Hindlimb muscle (tissue), 1 donor: Measurements from ENCODE around the gene TMEM151B. TPM values are rescaled to one million over a fixed set of nuclear protein-coding genes. Genes with fewer than 3 reads are reported as not detected.
"Not testable (repeated sequence)": the region's sequence is repeated elsewhere in the genome, so short reads cannot be mapped to it uniquely, and the experiment has no call there.

Source experiments
- DNase-seq: peaks from one replicate; pipeline ENCODE4 v3.0.0-alpha.2; 2013
- polyA plus RNA-seq: library from polyadenylated mRNA; unstranded; fragments of 120-200 nt; gene quantifications from one replicate; pipeline ENCODE4 v1.2.1, GENCODE V29; 2013; ENCODE audit not compliant: insufficient read length

Gene TMEM151B
- polyA plus RNA-seq: 0.37 TPM

GRCh38 chr6:44269921-44270525, at the start of gene TMEM151B:
Gene TMEM151B (plus strand): TSS chr6:44270450. CDS start chr6:44270743, 293 bp downstream.
- no peak for DNase-seq

GRCh38 chr6:44220913-44221290, 49.3 kb upstream of the TMEM151B start:
- no peak for DNase-seq

DNA sequence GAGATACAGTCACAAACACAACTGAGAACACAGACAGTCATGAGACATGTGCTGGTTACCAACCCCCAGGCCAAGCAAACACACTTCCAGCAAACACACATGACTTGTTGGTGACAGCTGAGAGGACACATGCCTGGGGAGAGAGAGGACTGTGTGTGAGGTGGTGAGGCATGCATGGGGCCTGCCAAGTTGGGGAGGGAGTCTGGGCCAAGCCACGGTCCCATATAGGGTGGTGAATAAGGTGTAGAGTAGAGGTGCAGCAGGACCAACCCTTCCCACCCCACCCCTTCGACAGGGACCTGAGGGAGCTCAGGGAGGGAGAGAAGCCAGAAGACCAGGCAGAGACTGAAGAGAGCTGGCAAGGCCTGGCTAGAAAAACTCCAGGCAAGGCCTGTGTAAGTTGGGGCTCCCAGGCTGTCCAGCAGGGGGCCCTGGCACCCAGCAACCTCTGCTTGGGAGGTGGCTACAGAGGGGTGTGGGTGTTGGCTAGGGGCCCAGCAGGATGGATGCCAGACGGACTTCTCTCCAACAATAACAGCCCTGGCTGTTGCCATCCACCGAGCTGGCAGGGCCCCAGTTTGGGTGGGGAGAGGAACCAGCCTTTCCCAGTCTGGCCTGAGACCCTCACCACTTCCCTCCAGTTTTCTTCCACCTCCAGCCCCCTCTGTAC, 48.8 kb upstream of the TMEM151B start:
- DNase-seq: peak; percentile 70

DNA sequence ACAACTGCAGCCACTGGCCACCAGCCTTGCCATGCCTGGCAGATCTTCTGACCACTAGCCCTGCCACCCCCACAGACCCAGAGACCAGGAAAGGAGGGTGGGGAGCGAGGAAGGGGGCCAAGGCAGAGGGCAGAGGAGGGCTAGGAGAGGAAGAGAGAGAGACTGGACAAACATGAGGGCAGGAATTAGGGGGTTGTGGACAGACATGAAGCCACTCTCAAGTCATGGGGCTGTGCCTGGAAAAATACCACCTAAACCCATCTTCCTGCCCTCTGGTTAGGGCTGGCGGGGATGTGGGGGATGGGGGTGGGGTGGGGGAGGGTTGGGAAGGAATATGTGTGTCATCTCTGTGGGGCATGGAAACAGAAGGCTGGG, 48.3 kb upstream of the TMEM151B start:
- DNase-seq: no peak

- DNase-seq: no peak
Observed at GRCh38 chr6:44222486-44223318, 47.5 kb upstream of the TMEM151B start.

DNA sequence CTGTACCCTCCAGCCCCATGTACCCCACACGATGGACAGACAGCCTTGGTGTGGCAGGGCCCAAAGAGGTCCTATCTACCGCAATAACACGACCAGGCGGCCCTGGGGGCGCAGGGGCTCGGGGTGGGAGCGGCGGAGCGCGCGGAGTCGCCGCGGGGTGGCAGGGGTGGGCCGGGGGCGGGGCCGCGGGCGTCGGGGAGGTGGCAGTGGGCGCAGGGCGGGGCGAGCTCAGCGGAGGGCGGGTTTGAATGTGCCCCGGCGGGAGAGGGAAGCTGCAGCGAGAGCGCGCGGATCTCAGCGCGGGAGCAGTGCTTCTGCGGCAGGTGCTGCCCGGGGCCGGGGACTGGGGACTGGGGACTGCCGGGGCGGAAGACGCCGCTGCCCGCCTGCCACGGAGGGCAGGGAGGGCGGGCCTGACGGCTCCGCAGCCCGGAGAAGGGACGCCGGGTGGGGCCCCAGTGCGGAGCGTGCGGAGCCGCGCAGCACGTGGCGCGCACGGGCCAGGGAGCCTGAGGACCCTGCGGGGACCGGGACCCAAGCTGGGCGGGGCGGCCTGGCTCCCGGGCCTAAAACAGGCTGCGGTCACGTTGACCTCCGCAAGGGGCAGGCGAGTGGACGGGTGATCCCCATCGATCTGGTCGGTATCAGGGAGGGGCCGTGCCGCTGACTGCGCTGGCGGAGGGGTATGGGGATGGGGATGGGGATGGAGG, 46.8 kb upstream of the TMEM151B start, which contains the start of gene SLC29A1:
TSS of gene SLC29A1 (plus strand) at position 277 of the 710 bp plus-strand sequence. CDS start 3,719 bp downstream, outside the sequence.
- peak; percentile 72 for DNase-seq

GRCh38 chr6:44224029-44224964, 46.0 kb upstream of the TMEM151B start:
- DNase-seq: no peak

DNA sequence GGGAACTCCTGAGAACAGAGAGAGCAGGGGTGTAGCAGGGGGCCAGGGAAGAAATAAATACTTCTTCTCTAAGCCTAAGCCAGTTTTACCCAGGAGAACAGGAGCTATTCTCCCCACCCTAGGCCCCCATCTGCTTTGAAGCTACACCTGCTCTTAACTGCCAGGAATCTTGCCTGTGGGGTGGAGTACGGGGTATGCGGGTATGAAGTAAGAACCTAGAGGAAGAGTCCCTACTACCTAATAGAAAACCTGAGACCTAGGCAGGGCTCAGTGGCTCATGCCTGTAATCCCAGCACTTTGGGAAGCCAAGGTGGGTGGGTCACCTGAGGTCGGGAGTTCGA, 45.3 kb upstream of the TMEM151B start:
- DNase-seq: no peak

DNA sequence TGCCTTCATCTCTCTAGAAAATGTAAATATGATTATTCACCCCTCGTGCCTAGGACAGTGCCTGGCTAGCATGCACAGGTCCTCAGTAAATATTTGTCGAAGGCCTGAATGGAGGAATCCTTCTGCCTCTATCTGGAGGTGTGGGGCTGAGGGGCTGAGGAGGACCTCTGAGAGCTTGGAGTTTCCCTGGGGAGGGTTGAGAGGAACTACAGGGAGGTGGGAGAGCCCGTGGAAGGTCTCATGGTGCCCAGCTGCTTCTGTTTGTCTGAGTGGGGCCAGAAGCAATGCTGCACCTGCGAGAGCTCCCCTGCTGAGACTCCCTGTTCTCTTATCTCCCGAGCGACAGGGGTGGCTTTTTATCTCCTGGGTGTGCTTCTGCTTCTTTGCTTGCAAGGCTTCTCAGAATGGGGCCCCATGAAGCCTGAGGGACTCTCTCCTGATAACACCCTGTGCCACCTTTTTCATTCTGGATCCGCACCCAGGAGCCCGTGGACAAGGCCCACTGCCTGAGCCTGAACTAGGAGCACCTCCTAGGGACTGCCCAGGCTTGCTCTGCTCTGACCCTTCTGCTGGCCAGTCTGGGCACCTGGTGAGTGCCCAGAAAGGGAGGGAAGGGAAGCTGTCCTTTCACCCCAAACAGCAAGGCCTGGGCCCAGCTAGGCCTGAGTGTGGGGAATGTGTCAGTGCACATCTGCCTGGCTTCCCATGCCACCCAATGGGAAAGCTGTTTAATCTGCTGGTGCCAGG, 44.5 kb upstream of the TMEM151B start:
- no peak for DNase-seq

DNA sequence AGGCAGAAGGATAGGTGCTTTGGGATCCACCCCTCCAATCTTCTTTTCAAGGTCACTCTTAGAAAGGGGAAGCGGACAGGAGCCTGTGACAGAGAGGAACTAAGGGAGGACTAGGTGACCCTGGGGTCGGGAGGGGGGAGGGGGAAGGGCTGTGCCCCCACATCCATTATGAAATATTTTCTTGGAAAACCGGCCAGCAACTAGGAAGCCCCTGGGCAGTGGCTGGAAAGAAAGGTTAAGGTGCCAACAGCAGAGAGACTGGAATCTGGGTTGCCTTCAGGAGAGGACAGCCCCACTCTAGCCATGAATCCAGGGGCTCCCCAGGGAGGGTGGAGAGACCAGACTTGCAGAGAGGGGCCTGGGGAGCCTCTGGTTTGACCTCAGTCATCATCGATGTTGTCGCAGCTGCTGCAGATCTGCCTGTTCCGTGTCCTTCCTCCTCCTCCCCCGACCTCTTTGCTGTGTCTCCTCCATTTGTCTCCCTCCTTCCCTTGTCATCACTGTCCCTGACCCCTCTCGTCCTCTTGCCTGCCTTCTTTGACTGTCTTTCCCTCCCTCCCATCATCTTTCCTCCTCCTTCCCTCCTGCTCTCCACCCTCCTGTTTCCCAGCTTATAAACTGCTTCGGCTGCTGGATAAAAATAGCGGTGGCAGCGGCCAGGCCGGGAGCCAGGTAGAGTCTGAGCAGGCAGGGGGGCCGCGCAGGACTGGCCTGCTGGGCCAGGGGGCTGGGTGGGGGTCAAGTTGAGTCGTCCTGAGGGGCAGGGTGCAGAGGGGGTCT, 43.7 kb upstream of the TMEM151B start:
- no peak for DNase-seq

- no peak for DNase-seq
Observed at GRCh38 chr6:44227148-44227793, 43.0 kb upstream of the TMEM151B start.

- no peak for DNase-seq
Observed at GRCh38 chr6:44228031-44228430, 42.2 kb upstream of the TMEM151B start.

DNA sequence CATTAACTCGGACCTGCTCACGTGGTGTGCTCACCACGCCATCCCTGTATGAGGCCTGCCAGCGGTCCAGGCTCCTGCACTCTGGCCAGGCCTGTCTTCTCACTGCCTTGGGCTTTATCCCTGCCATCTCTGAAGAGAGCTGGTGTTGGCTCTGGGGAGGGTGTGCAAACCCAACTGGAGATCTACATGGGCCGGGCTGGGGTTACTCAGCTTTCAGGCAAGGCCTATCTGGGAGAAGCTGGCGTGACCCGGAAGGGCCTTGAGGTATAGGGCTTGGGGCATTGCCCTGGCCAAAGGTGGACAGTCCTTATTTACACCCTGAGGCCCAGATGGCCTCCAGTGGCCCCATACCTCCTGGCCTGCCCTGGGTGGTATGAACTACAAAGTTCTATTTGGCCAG, 41.8 kb upstream of the TMEM151B start:
- DNase-seq: no peak

DNA sequence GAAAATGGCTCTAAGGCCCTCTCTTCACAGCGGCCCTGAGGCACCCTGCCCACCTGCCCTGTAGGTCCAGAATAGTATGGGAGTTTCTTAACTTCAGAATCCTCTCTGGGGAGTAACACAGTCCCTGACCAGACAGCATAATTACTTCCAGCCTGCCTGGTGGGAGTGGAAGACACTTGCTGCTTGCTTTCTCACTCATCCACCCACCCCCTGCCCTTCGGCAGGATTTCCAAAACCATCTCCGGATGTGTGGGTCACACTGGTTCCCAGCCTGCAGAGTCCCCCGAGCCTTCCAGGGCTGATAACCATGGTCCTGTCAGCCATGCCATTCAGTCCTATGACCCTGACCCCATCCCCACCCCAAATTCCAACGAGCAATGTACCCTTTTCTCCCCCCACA, 41.4 kb upstream of the TMEM151B start:
- no peak for DNase-seq

DNA sequence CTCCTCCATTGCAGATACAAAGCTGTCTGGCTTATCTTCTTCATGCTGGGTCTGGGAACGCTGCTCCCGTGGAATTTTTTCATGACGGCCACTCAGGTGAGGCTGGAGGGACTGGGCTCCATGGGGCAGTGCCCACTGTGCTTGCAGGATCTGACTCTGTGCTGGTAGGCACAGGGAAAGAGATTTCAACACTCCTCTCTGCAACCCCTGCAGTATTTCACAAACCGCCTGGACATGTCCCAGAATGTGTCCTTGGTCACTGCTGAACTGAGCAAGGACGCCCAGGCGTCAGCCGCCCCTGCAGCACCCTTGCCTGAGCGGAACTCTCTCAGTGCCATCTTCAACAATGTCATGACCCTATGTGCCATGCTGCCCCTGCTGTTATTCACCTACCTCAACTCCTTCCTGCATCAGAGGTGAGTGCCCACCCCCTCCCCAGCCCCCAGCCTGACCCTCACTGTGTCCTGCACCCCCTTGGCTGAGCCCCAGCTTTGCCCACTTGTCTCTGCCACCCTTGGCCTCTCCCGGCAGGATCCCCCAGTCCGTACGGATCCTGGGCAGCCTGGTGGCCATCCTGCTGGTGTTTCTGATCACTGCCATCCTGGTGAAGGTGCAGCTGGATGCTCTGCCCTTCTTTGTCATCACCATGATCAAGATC, 40.7 kb upstream of the TMEM151B start:
- DNase-seq: no peak

DNA sequence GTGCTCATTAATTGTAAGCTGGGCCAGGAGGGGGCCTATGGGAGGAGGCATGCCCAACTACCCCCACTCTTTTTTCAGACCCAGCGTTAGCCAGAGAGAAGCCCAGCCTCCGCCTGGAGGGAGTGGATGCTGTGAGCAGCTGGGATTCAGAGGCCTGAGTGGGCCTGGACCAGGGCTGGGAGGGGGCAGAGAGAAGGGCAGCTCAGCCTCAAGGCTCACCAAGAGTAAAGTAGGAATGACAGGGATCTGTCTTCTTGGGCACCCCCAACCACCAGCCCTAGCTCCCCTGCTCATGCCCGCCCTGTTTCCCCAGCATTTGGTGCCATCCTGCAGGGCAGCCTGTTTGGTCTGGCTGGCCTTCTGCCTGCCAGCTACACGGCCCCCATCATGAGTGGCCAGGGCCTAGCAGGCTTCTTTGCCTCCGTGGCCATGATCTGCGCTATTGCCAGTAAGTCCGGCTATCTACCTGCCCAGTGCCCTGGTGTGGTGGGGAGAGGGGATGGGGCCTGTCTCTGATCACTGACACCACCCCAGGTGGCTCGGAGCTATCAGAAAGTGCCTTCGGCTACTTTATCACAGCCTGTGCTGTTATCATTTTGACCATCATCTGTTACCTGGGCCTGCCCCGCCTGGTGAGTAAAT, 40.1 kb upstream of the TMEM151B start:
- DNase-seq: no peak

- not testable (repeated sequence) for DNase-seq
Observed at GRCh38 chr6:44231426-44231825, 38.8 kb upstream of the TMEM151B start.
